Tibial nerve (tissue), 3 donors: Measurements from ENCODE around the gene ATG5.

Experiments
- POLR2A ChIP-seq, 2 donors: fragments of 450-650 bp; IDR thresholded peaks; one replicate each; pipeline ENCODE4 v1.6.1; 2017; ENCODE audit warnings: antibody characterized with exemption in 2 of 2, mild to moderate bottlenecking in 2 of 2, moderate library complexity in 2 of 2
- TF ChIP-seq, protein P1 (sequence below), 5 experiments: fragments of 200-600 bp in 3 of 5; fragments of 450-650 bp in 2 of 5; sonication (generic) in 3 of 5; IDR thresholded peaks; one replicate each; pipeline ENCODE4 v1.5.1; 2016 to 2019; ENCODE audit warnings: antibody characterized with exemption in 5 of 5, mild to moderate bottlenecking in 3 of 5, moderate library complexity in 2 of 5

GRCh38 chr6:106316375-106316766, 9.2 kb downstream of the ATG5 start:
- TF ChIP-seq, protein P1, sequence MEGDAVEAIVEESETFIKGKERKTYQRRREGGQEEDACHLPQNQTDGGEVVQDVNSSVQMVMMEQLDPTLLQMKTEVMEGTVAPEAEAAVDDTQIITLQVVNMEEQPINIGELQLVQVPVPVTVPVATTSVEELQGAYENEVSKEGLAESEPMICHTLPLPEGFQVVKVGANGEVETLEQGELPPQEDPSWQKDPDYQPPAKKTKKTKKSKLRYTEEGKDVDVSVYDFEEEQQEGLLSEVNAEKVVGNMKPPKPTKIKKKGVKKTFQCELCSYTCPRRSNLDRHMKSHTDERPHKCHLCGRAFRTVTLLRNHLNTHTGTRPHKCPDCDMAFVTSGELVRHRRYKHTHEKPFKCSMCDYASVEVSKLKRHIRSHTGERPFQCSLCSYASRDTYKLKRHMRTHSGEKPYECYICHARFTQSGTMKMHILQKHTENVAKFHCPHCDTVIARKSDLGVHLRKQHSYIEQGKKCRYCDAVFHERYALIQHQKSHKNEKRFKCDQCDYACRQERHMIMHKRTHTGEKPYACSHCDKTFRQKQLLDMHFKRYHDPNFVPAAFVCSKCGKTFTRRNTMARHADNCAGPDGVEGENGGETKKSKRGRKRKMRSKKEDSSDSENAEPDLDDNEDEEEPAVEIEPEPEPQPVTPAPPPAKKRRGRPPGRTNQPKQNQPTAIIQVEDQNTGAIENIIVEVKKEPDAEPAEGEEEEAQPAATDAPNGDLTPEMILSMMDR (IDR thresholded peaks at IDR 0.05): no peak
- TF ChIP-seq POLR2A (IDR thresholded peaks at IDR 0.05): no peak
